HG03469 (cell line): ENCODE measurements around the gene TRDMT1.

Experiments used
- ATAC-seq: cut with Tn5 transposase; IDR thresholded peaks from one replicate; pipeline ENCODE4 v1.9.1; 2021; ENCODE audit warnings: mild to moderate bottlenecking, moderate library complexity, moderate number of reproducible peaks; ENCODE audit not compliant: unreplicated experiment

Gene TRDMT1, protein sequence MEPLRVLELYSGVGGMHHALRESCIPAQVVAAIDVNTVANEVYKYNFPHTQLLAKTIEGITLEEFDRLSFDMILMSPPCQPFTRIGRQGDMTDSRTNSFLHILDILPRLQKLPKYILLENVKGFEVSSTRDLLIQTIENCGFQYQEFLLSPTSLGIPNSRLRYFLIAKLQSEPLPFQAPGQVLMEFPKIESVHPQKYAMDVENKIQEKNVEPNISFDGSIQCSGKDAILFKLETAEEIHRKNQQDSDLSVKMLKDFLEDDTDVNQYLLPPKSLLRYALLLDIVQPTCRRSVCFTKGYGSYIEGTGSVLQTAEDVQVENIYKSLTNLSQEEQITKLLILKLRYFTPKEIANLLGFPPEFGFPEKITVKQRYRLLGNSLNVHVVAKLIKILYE

GRCh38 chr10:17200912-17201793 lies at the start of gene TRDMT1:
TRDMT1 (minus strand) TSS chr10:17201672; CDS start chr10:17201634, 38 bp downstream.
- ATAC-seq = peak; percentile 79

DNA sequence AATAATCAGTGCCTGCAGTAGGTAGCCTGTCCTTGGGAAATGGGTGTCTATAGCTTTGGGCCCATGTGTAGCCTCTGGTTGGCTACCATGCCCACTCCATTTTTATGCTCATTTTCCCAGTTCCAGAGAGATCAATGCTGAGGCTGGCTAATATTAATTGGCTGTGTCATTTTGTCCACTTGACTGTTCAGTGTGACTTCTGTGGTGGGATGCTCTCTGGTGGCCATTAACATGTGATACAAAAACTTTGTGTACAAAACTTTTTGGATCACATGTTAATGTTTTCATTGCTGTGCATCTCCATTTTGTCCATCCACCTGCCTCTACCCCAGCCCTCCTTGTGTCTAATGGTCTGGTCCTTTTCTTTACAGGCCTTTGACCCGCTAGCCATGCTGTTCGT lies 49.3 kb upstream of the TRDMT1 start:
- no peak for ATAC-seq

DNA sequence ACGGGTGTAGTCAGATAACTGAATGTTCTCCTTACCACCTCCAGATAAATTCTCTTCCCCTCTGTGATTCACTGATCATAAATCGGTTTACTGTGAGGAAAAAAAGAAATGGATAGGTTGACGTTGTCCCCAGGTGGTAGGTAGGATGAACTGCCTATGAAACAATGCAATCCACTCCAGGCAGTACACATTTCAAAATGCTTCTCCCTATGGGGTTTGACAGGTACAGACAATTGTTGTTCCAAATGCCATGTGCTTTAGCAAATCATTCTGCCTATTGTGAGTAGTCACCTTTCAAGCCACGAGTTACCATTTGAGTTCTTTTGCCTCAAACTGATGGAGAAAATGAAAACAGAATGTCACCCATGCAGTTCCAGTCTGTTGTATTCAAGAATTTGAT lies 48.3 kb upstream of the TRDMT1 start:
- no peak for ATAC-seq

GRCh38 chr10:17248964-17249363 lies 47.5 kb upstream of the TRDMT1 start:
- no peak for ATAC-seq

GRCh38 chr10:17247210-17247609 lies 45.7 kb upstream of the TRDMT1 start:
- ATAC-seq = no peak

DNA sequence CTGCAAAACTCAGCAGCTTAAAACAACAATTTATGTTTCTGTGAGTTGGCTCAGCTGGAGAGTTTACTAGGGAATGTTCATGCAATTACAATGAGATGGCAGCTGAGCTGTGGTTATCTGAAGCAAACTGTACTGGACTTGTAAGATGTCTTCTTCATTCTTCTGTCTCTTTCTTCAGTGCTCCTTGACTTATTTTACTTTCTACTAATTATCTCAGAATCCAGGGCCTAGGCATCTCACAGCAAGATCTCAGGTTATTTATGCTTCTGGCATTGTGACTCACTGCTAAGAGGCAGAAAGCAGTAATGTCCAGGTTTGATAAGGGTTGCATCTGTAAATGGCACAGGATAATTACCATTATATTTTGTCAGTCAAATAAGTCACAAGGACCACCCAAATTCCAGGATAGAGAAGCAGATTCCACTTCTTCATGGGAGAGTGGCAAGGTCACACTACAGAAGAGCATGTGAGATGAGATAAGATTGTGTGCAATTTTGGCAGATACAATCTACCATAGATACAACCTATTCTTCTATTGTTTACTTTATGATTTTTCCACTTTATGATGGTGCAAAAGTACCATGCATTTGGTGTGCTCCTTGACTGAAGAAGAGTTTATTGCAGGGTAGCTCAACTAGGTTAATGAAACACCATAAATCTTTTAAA lies 43.4 kb upstream of the TRDMT1 start:
- no peak for ATAC-seq

GRCh38 chr10:17241611-17242333 lies 40.3 kb upstream of the TRDMT1 start:
- no peak for ATAC-seq

DNA sequence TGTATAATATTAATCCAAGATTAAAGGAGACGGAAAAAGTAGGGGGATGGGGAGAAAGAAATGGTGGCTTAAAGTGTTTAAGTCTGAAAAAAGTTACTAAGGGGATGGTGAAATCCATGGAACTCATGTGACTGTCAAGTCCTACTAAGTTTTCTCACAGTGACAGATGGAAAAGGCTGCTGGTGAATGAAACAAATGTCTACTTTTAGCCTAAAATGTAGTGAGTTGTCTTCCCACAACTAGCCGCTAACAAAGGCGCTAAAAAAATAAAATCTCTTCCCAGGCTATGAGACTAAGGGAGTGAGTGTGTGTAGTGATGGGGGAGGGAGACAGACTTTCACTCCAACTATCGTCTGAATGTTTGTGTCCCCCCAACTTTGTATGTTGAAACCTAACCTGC lies 39.1 kb upstream of the TRDMT1 start:
- no peak for ATAC-seq

GRCh38 chr10:17240096-17240495 lies 38.6 kb upstream of the TRDMT1 start:
- no peak for ATAC-seq

GRCh38 chr10:17239345-17240085 lies 38.0 kb upstream of the TRDMT1 start:
- no peak for ATAC-seq

DNA sequence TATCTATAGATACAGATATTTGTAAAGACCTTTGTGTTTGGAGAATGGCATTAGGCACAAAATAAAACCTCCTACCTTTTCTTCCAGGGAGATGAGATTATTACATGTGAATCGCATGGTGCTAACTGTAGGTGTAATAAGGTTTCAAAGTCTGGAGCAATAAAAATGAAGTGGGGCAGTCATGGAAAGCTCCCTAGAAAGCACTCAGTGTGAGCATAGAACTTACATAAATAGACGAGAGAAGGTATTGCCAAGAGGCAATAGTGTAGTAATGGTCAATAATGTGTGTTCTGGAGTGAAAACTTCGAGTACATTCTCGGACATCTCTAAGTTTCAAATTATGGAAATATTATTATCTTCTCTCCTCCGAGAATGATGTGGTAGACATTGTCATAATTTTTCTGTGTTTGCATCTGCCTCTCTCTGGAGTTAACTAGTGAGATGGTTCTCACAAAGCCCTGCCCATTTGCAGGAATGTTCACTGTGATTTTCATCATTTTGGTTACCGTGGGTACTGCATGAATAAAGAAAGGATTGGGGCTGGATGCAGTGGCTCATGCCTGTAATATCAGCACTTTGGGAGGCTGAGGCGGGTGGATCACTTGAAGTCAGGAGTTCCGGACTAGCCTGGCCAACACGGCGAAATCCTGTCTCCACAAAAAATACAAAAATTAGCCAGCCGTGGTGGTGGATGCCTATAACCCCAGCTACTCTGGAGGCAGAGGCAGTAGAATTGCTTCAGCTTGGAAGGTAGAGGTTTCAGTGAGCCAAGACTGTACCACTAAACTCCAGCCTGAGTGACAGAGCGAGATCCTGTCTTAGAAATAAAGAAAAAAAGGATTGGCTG lies 37.2 kb upstream of the TRDMT1 start:
- no peak for ATAC-seq

GRCh38 chr10:17237915-17238444 lies 36.5 kb upstream of the TRDMT1 start:
- ATAC-seq = no peak

GRCh38 chr10:17237149-17237527 lies 35.7 kb upstream of the TRDMT1 start:
- no peak for ATAC-seq

- no peak for ATAC-seq
Observed at GRCh38 chr10:17236468-17237148, 35.1 kb upstream of the TRDMT1 start.

- no peak for ATAC-seq
Observed at GRCh38 chr10:17235136-17235535, 33.7 kb upstream of the TRDMT1 start.

DNA sequence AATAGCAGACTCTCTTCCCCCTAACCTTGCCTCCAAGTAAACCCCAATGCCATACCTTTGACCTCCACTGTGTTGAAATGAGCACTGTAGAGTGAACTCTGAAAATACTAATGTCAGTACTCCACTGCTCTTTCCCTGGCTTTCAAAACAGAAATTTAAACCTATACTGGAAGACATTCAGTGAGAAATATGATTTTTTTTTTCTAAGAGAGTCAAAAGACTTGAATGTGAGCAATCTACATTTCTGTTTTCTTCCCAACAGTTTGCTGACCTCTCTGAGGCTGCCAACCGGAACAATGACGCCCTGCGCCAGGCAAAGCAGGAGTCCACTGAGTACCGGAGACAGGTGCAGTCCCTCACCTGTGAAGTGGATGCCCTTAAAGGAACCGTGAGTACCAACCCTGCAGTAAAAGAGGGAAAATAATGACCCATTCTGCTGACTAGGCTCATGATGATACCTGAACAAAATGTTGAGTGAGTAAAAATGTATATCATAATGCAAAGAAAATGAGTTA lies 33.0 kb upstream of the TRDMT1 start:
- ATAC-seq = no peak

GRCh38 chr10:17233286-17233991 lies 32.0 kb upstream of the TRDMT1 start:
- ATAC-seq = no peak
